GM18502 (cell line): ENCODE measurements around the gene TIAM2.

Source experiments
- ATAC-seq: cut with Tn5 transposase; IDR thresholded peaks from one replicate; pipeline ENCODE4 v1.9.1; 2021; ENCODE audit warnings: mild to moderate bottlenecking; ENCODE audit not compliant: unreplicated experiment, poor library complexity

The TIAM2 gene

GRCh38 chr6:155021680-155022079 lies 26.6 kb downstream of the TIAM2 start:
- ATAC-seq, result no peak

GRCh38 chr6:155022721-155023120 lies 27.6 kb downstream of the TIAM2 start:
- no peak for ATAC-seq

- ATAC-seq, result no peak
Measured at GRCh38 chr6:155023717-155024116, 28.6 kb downstream of the TIAM2 start.

GRCh38 chr6:155024391-155025027 lies 29.4 kb downstream of the TIAM2 start:
- no peak for ATAC-seq

GRCh38 chr6:155026022-155026705 lies 31.0 kb downstream of the TIAM2 start:
- no peak for ATAC-seq

GRCh38 chr6:155026706-155027045 lies 31.6 kb downstream of the TIAM2 start:
- ATAC-seq, result no peak

GRCh38 chr6:155030148-155030720 lies 35.1 kb downstream of the TIAM2 start:
- ATAC-seq, result no peak

GRCh38 chr6:155031091-155031490 lies 36.0 kb downstream of the TIAM2 start:
- ATAC-seq, result no peak

GRCh38 chr6:155033021-155033791 lies 38.1 kb downstream of the TIAM2 start:
- no peak for ATAC-seq

GRCh38 chr6:155036907-155037306 lies 41.8 kb downstream of the TIAM2 start:
- ATAC-seq, result no peak

GRCh38 chr6:155038104-155038503 lies 43.0 kb downstream of the TIAM2 start:
- no peak for ATAC-seq

GRCh38 chr6:155038527-155038926 lies 43.4 kb downstream of the TIAM2 start:
- no peak for ATAC-seq

GRCh38 chr6:155039618-155040017 lies 44.5 kb downstream of the TIAM2 start:
- ATAC-seq, result no peak

GRCh38 chr6:155040154-155040553 lies 45.0 kb downstream of the TIAM2 start:
- ATAC-seq, result no peak

GRCh38 chr6:155040901-155041650 lies 46.0 kb downstream of the TIAM2 start:
- ATAC-seq, result no peak

- no peak for ATAC-seq
Measured at GRCh38 chr6:155041741-155042279, 46.7 kb downstream of the TIAM2 start.

- ATAC-seq, result no peak
Measured at GRCh38 chr6:155042983-155043382, 47.9 kb downstream of the TIAM2 start.

- ATAC-seq, result no peak
Measured at GRCh38 chr6:155045561-155046404, 50.7 kb downstream of the TIAM2 start.

- ATAC-seq, result no peak
Measured at GRCh38 chr6:155047523-155047922, 52.4 kb downstream of the TIAM2 start.
